IMR-90 (cell line): ENCODE data around the gene DENND1B. TPM values are rescaled to one million over a fixed set of nuclear protein-coding genes. Genes with fewer than 3 reads are reported as not detected.

Experiments
- ATAC-seq: fragments of 200-7000 bp; cut with Tn5 transposase; 2 replicates; pipeline ENCODE4 v1.9.1; 2020; ENCODE audit warnings: low read depth, mild to moderate bottlenecking, moderate library complexity
- BruUV-seq: library from RNA; stranded (reverse); fragments of 400-500 nt; replicated peaks from 2 replicates; lab custom pipeline; 2021; lab: Mats Ljungman, UMichigan
- CTCF ChIA-PET: fragments of 300-600 bp; formaldehyde crosslinking; extraction: SDS; loops from one replicate; lab custom pipeline; 2021; ENCODE audit warnings: antibody characterized with exemption; lab: Yijun Ruan, JAX
- POLR2A ChIA-PET: fragments of 300-600 bp; sonication (Branson Sonifier 250); formaldehyde crosslinking; loops from one replicate; lab custom pipeline; 2022; ENCODE audit warnings: antibody characterized with exemption; ENCODE audit not compliant: unreplicated experiment; lab: Charles Lee
- DNase-seq: peaks from one replicate; pipeline ENCODE4 v3.0.0; 2013
- H2AFZ ChIP-seq: replicated peaks from 2 replicates; pipeline ENCODE3; 2013; ENCODE audit warnings: low read length, mild to moderate bottlenecking; ENCODE audit not compliant: poor library complexity
- H2AK5ac ChIP-seq: 2 replicates; pipeline ENCODE4 v1.6.1; 2013; ENCODE audit warnings: low read depth, low read length, inconsistent platforms
- H2AK9ac ChIP-seq: replicated peaks from 2 replicates; pipeline ENCODE3; 2013; ENCODE audit warnings: mild to moderate bottlenecking, low read depth, low read length, moderate library complexity; ENCODE audit not compliant: poor library complexity
- H2BK120ac ChIP-seq: 2 replicates; pipeline ENCODE4 v1.6.1; 2013; ENCODE audit warnings: low read depth, low read length, inconsistent platforms
- H2BK15ac ChIP-seq: 3 replicates; pipeline ENCODE4 v1.6.1; 2013; ENCODE audit warnings: low read depth, low read length, inconsistent platforms
- H2BK20ac ChIP-seq: 2 replicates; pipeline ENCODE4 v1.6.1; 2013; ENCODE audit warnings: low read depth, mild to moderate bottlenecking, inconsistent platforms, low read length, moderate library complexity
- H2BK5ac ChIP-seq: 2 replicates; pipeline ENCODE4 v1.6.1; 2013; ENCODE audit warnings: mild to moderate bottlenecking, low read depth, low read length, inconsistent platforms; ENCODE audit not compliant: poor library complexity, severe bottlenecking
- H3K14ac ChIP-seq: replicated peaks from 2 replicates; pipeline ENCODE4 v1.6.1; 2013; ENCODE audit warnings: low read depth, low read length, inconsistent platforms
- H3K18ac ChIP-seq: 2 replicates; pipeline ENCODE4 v1.6.1; 2013; ENCODE audit warnings: low read depth, low read length, control low read depth
- H3K23ac ChIP-seq: 2 replicates; pipeline ENCODE4 v1.6.1; 2013; ENCODE audit warnings: low read depth, low read length, inconsistent platforms
- H3K27ac ChIP-seq: 2 replicates; pipeline ENCODE4 v1.5.1; 2013; ENCODE audit warnings: mild to moderate bottlenecking, control low read depth, low read length; ENCODE audit not compliant: insufficient read depth
- H3K27me3 ChIP-seq: 2 replicates; pipeline ENCODE4 v1.6.1; 2013; ENCODE audit warnings: low read length; ENCODE audit not compliant: control insufficient read depth, insufficient read depth
- H3K36me3 ChIP-seq: 2 replicates; pipeline ENCODE4 v1.6.1; 2013; ENCODE audit warnings: low read length, mixed read lengths; ENCODE audit not compliant: control insufficient read depth, insufficient read depth
- H3K4ac ChIP-seq: 2 replicates; pipeline ENCODE4 v1.6.1; 2013; ENCODE audit warnings: low read depth, low read length, inconsistent platforms
- H3K4me1 ChIP-seq: 2 replicates; pipeline ENCODE4 v1.6.1; 2013; ENCODE audit warnings: low read length, mixed read lengths; ENCODE audit not compliant: control insufficient read depth, insufficient read depth
- H3K4me2 ChIP-seq: 2 replicates; pipeline ENCODE4 v1.6.1; 2013; ENCODE audit warnings: low read depth, mild to moderate bottlenecking, control low read depth, low read length, moderate library complexity
- H3K4me3 ChIP-seq: 2 replicates; pipeline ENCODE4 v1.5.1; 2013; ENCODE audit warnings: low read depth, mild to moderate bottlenecking, control low read depth, low read length, moderate library complexity; ENCODE audit not compliant: insufficient read depth
- H3K56ac ChIP-seq: 2 replicates; pipeline ENCODE4 v1.6.1; 2013; ENCODE audit warnings: low read length, inconsistent platforms; ENCODE audit not compliant: insufficient read depth; ENCODE audit errors: extremely low read depth
- H3K79me1 ChIP-seq, 2 experiments: 2 replicates each; pipeline ENCODE4 v1.6.1; 2013; ENCODE audit warnings: low read length in 2 of 2, inconsistent platforms in 1 of 2, low read depth in 1 of 2
- H3K9ac ChIP-seq: 2 replicates; pipeline ENCODE4 v1.6.1; 2013; ENCODE audit warnings: low read depth, low read length, control low read depth
- H3K9me1 ChIP-seq: 2 replicates; pipeline ENCODE4 v1.6.1; 2013; ENCODE audit warnings: low read length, inconsistent platforms; ENCODE audit not compliant: insufficient read depth
- H3K9me3 ChIP-seq: 2 replicates; pipeline ENCODE4 v1.6.1; 2013; ENCODE audit warnings: low read length; ENCODE audit not compliant: control insufficient read depth, insufficient read depth
- H4K20me1 ChIP-seq: 2 replicates; pipeline ENCODE4 v1.6.1; 2013; ENCODE audit warnings: low read length, inconsistent platforms; ENCODE audit not compliant: insufficient read depth
- H4K5ac ChIP-seq: 2 replicates; pipeline ENCODE4 v1.6.1; 2013; ENCODE audit warnings: mild to moderate bottlenecking, low read depth, low read length, control low read depth
- H4K8ac ChIP-seq, 2 experiments: 2 replicates each; pipeline ENCODE4 v1.6.1; 2013; ENCODE audit warnings: low read depth in 2 of 2, low read length in 2 of 2, control low read depth in 1 of 2, inconsistent platforms in 1 of 2
- H4K91ac ChIP-seq: 2 replicates; pipeline ENCODE4 v1.6.1; 2013; ENCODE audit warnings: low read depth, low read length, inconsistent platforms; ENCODE audit not compliant: insufficient read depth
- CTCF ChIP-seq: conservative IDR thresholded peaks from 2 replicates; pipeline ENCODE4 v1.5.1; 2012; ENCODE audit warnings: mild to moderate bottlenecking, low read depth, low read length, improper control_type of control experiment
- USF2 ChIP-seq: fragments of 150-350 bp; IDR thresholded peaks from 2 replicates; pipeline ENCODE4 v1.6.1; 2017; ENCODE audit warnings: mild to moderate bottlenecking, antibody characterized with exemption, low read length, low read depth
- dilution Hi-C: fragments of 300-500 bp; cut with HindIII; formaldehyde crosslinking; loops from one replicate; pipeline ENCODE4 v1.14.3; 2018; ENCODE audit warnings: low sequenced_read_pairs; ENCODE audit not compliant: unreplicated experiment
- in situ Hi-C: fragments of 300-500 bp; cut with MboI; formaldehyde crosslinking; loops from 3 replicates; pipeline ENCODE4 v1.14.3; 2019; ENCODE audit warnings: low sequenced_read_pairs, inconsistent platforms, mixed read lengths
- intact Hi-C: fragments of 100-400 bp; cut with micrococcal nuclease; formaldehyde crosslinking; loops from 2 replicates; pipeline ENCODE4 v1.10.0; 2022
- polyA plus RNA-seq, 3 experiments: library from polyadenylated mRNA; depleted of rRNA; stranded (reverse); fragments of >200 nt; gene quantifications; 2 replicates each; pipeline ENCODE4 v1.2.3, GENCODE V29; 2012; ENCODE audit warnings: low replicate concordance in 1 of 3
- total RNA-seq: library from RNA; depleted of rRNA; stranded (reverse); fragments of >200 nt; gene quantifications from 2 replicates; pipeline ENCODE4 v1.2.3, GENCODE V29; 2012

The DENND1B gene
- total and polyA plus RNA-seq, 2 of the 4 experiments (the other 2 are of a cell fraction), result 4.0 to 24.2 TPM

GRCh38 chr1:197779921-197780320 lies 4.6 kb upstream of the DENND1B start:
- TF ChIP-seq USF2 (no peak), CTCF (no peak)
- no peak overlapping the region; the same call in 1 of the 2 replicates for H2BK20ac ChIP-seq
- no peak overlapping the region for H3K4me2 ChIP-seq
- no peak overlapping the region for H3K14ac ChIP-seq
- H3K23ac ChIP-seq, result no peak overlapping the region
- H3K9me3 ChIP-seq, result no peaks in the 10 kb centered on the region
- no TSS peak for BruUV-seq
- dilution Hi-C loops (no loop called here), in situ Hi-C loops (no loop called here), intact Hi-C loops (loop anchor here (5.0 kb wide), 1 partner anchor 122 kb away; the partner anchor contains the start of gene C1orf53)
- H3K9ac ChIP-seq, result no peak overlapping the region
- H4K8ac ChIP-seq, result no peak overlapping the region
- H2BK5ac ChIP-seq, result no peak overlapping the region
- no peak overlapping the region for H2AK5ac ChIP-seq
- CTCF ChIA-PET, result no interaction called here
- H4K5ac ChIP-seq, result no peak overlapping the region
- no peak overlapping the region for H2BK15ac ChIP-seq
- no peaks in the 10 kb centered on the region for H3K36me3 ChIP-seq
- H2BK120ac ChIP-seq, result no peak overlapping the region; the same call in 1 of the 2 replicates
- no peak overlapping the region for H3K56ac ChIP-seq
- ATAC-seq (no peak), DNase-seq (no peak)
- no peak overlapping the region for H3K18ac ChIP-seq
- H3K79me1 ChIP-seq, result no peaks in the 10 kb centered on the region
- H2AK9ac ChIP-seq, result no peak overlapping the region
- no peaks in the 10 kb centered on the region for H4K20me1 ChIP-seq
- H3K4ac ChIP-seq, result no peak overlapping the region; the same call in 1 of the 2 replicates
- no peaks in the 10 kb centered on the region for H3K27me3 ChIP-seq
- no peak overlapping the region for H2AFZ ChIP-seq
- no peak overlapping the region for H3K27ac ChIP-seq
- H4K91ac ChIP-seq, result no peak overlapping the region
- no peak overlapping the region for H3K4me3 ChIP-seq
- H3K9me1 ChIP-seq, result peaks cover 16% of the 10 kb centered on the region
- POLR2A ChIA-PET, result no interaction called here
- peaks cover 19% of the 10 kb centered on the region for H3K4me1 ChIP-seq
